Heart left ventricle (tissue), 16 donors: ENCODE results near the gene VPS50. TPM values are rescaled to one million over a fixed set of nuclear protein-coding genes. Genes with fewer than 3 reads are reported as not detected.

Experiments
- ATAC-seq, 4 donors: fragments of 200-7000 bp; cut with Tn5 transposase; one replicate each; pipeline ENCODE4 v1.9.1; 2020 to 2022; ENCODE audit warnings: moderate library complexity in 4 of 4, mild to moderate bottlenecking in 3 of 4, moderate number of reproducible peaks in 1 of 4
- DNase-seq, 5 donors: peaks; one replicate each; pipeline ENCODE4 v3.0.0-alpha.2; 2020
- H3K27ac ChIP-seq, 12 donors: fragments of 200-600 bp; sonication (generic) in 4 of 12; one replicate each; pipeline versions ENCODE4 v1.5.0 to v1.8.0; 2016 to 2022; ENCODE audit warnings: mild to moderate bottlenecking in 2 of 12
- H3K27me3 ChIP-seq, 9 donors: fragments of 200-600 bp; sonication (generic) in 2 of 9; one replicate each; pipeline versions ENCODE4 v1.5.1 to v1.8.0; 2016 to 2022; ENCODE audit warnings: mild to moderate bottlenecking in 3 of 9
- H3K36me3 ChIP-seq, 9 donors: fragments of 200-600 bp; sonication (generic) in 2 of 9; one replicate each; pipeline versions ENCODE4 v1.5.0 to v1.8.0; 2018 to 2022; ENCODE audit warnings: mild to moderate bottlenecking in 2 of 9
- H3K4me1 ChIP-seq, 12 donors: fragments of 200-600 bp; sonication (generic) in 4 of 12; one replicate each; pipeline versions ENCODE4 v1.5.0 to v1.8.0; 2016 to 2022; ENCODE audit warnings: mild to moderate bottlenecking in 3 of 12
- H3K4me3 ChIP-seq, 12 donors: fragments of 200-600 bp; sonication (generic) in 4 of 12; one replicate each; pipeline versions ENCODE4 v1.5.0 to v1.8.0; 2017 to 2022; ENCODE audit warnings: mild to moderate bottlenecking in 9 of 12, moderate library complexity in 4 of 12
- H3K9me3 ChIP-seq, 12 donors: fragments of 200-600 bp; sonication (generic) in 4 of 12; one replicate each; pipeline versions ENCODE4 v1.5.0 to v1.8.0; 2016 to 2022; ENCODE audit warnings: mild to moderate bottlenecking in 1 of 12
- POLR2A ChIP-seq, 2 donors: fragments of 450-650 bp; IDR thresholded peaks; one replicate each; pipeline ENCODE4 v1.6.1; 2017; ENCODE audit warnings: antibody characterized with exemption in 2 of 2, mild to moderate bottlenecking in 2 of 2, moderate library complexity in 2 of 2
- WGBS, 4 donors: extraction: QIAGEN DNeasy Blood & Tissue Kit in 2 of 4; methylation state at CpG; one replicate each; pipeline versions ENCODE4 v1.1.5 to v1.1.7; 2013 to 2018; 5-methylcytosine and 5-hydroxymethylcytosine counted together
- intact Hi-C, 10 donors: fragments of 100-400 bp; cut with DNase I; formaldehyde crosslinking; loops; one replicate each; pipeline versions ENCODE4 v1.11.1 to v1.14.2; 2022
- polyA plus RNA-seq, 2 donors: library from polyadenylated mRNA; stranded (reverse); fragments of 200-250 nt; gene quantifications; one replicate each; pipeline ENCODE4 v1.2.3, GENCODE V29; 2013
- total RNA-seq, 9 donors: library from RNA; depleted of rRNA in 2 of 9; stranded (reverse); fragments of >200 nt in 2 of 9; fragmentation: NEBNext Ultra II Directional in 3 of 9; extraction: Animal tissue kit (Norgen Biotek cat#: 25700) in 3 of 9; gene quantifications; one replicate each; pipeline versions ENCODE4 v1.1.0 to v1.2.4, GENCODE V29; 2016 to 2023
- TF ChIP-seq, protein P1 (sequence below), 12 donors: fragments of 200-600 bp; sonication (generic) in 4 of 12; IDR thresholded peaks; one replicate each; pipeline versions ENCODE4 v1.5.0 to v1.8.0; 2018 to 2022; ENCODE audit warnings: antibody characterized with exemption in 12 of 12, mild to moderate bottlenecking in 5 of 12
- donor health status: ischemic (EF 13 %, LVEDD 7.1; RV severe dilation, severe dysfunction).
- donor health status: healthy with polysubstance abuse.
- donor health status: DM: no; HTN: yes; CAD: no.
- donor health status: DM: no; HTN: no; CAD: no.
- donor health status: ischemic (EF 25% LVEDD 6.9; RV normal size, moderate dysfunction).
- donor health status: ischemic (EF 25% LVEDD 5.7; RV mildly dilated, moderate dysfunction).
- donor health status: healthy.
- donor health status: DM: yes; HTN: yes; CAD: no.
- donor health status: ischemic (EF 35%, LVEDD 5.7; RV mildly dilated, moderate dysfunction).
- donor health status: nonischemic (EF 11% LVEDD 7.7; RV severe dilation, severe dysfunction).
- donor health status: DM: yes; HTN: yes; CAD: no.
- donor health status: PGD.
- donor health status: ischemic (EF 29% LVEDD 5.4; RV normal size, mild dysfunction).
- donor health status: nonischemic (EF 23%, LVEDD 6.1; RV moderate dilation, normal function).

The VPS50 gene
- total and polyA plus RNA-seq, 11 donors: 2.9 to 28.7 (median 18.5) TPM

DNA sequence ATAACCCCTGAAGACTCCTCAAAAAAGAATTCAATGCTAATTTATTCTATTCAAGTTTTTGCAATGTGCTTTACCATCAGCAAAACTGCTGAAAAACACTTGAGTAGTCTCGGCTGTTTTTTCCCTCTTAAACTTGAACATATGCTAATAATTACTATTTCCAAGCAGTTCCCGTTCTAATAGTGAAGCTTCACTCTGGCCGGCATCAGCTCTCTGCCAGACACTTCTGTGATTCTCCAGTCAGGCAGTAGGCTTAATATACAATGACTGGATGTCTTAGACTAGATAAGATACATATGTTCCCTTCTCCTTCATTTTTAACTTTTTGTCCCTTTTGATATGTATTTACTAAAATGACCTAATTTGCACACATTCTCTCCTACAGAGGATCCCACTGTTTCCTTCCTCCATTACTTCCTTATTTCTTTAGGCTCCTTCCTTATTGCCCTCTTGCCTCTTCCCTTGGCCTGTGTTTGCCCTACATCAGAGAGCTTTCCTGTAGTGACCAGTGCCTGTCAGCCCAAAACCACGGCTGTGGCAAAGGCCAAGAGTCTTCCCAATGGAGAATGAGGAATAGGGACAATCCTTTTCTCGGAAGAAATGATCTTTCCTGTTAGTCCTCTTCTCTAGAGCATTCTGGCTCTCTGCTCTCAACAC lies 29.4 kb upstream of the VPS50 start:
- Histone ChIP-seq H3K4me3 (no peak overlapping the region), H3K9me3 (no peaks in the 10 kb centered on the region), H3K27me3 (peaks cover 0 to 7% (median 0%) of the 10 kb centered on the region in 9 donors), H3K4me1 (no peaks in the 10 kb centered on the region), H3K27ac (no peak overlapping the region), H3K36me3 (no peaks in the 10 kb centered on the region)
- intact Hi-C loops: no loop called here
- TF ChIP-seq POLR2A (IDR thresholded peaks at IDR 0.05): no peak
- TF ChIP-seq, protein P1, sequence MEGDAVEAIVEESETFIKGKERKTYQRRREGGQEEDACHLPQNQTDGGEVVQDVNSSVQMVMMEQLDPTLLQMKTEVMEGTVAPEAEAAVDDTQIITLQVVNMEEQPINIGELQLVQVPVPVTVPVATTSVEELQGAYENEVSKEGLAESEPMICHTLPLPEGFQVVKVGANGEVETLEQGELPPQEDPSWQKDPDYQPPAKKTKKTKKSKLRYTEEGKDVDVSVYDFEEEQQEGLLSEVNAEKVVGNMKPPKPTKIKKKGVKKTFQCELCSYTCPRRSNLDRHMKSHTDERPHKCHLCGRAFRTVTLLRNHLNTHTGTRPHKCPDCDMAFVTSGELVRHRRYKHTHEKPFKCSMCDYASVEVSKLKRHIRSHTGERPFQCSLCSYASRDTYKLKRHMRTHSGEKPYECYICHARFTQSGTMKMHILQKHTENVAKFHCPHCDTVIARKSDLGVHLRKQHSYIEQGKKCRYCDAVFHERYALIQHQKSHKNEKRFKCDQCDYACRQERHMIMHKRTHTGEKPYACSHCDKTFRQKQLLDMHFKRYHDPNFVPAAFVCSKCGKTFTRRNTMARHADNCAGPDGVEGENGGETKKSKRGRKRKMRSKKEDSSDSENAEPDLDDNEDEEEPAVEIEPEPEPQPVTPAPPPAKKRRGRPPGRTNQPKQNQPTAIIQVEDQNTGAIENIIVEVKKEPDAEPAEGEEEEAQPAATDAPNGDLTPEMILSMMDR (IDR thresholded peaks at IDR 0.05): no peak
- ATAC-seq (no peak), DNase-seq (no peak)
- 63 to 68% (median 65%) methylated on average over 5 of the region's 5 CpGs for WGBS, 4 donors

DNA sequence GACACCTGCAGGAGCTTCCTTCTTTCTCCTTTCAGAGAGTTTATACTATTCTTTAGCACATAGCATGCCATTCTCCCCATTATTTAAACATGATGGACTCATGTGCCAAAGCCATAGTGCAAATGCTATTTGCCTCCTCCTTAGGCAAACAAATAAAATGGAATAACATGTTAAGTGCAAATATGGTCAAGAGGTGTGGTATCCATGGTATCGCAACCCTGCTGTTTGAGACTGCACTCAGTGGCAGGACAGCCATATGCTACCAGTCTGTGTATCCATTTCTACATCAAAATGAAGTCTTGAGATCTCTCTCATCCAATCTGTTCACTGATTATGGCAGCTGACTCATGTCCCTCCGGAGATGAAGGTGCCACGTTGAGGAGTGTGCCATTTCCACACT lies 28.7 kb upstream of the VPS50 start:
- DNase-seq (no peak), ATAC-seq (no peak)
- intact Hi-C loops: no loop called here
- H3K27me3 ChIP-seq: peaks cover 0 to 7% (median 0%) of the 10 kb centered on the region in 9 donors
- no peaks in the 10 kb centered on the region for H3K36me3 ChIP-seq
- 80 to 89% (median 81%) methylated on average over 3 of the region's 3 CpGs for WGBS, 4 donors
- no peak overlapping the region for H3K27ac ChIP-seq
- TF ChIP-seq POLR2A (IDR thresholded peaks at IDR 0.05): no peak
- TF ChIP-seq, protein P1 (IDR thresholded peaks at IDR 0.05): no peak
- H3K4me1 ChIP-seq: no peaks in the 10 kb centered on the region
- H3K9me3 ChIP-seq: no peaks in the 10 kb centered on the region
- no peak overlapping the region for H3K4me3 ChIP-seq

DNA sequence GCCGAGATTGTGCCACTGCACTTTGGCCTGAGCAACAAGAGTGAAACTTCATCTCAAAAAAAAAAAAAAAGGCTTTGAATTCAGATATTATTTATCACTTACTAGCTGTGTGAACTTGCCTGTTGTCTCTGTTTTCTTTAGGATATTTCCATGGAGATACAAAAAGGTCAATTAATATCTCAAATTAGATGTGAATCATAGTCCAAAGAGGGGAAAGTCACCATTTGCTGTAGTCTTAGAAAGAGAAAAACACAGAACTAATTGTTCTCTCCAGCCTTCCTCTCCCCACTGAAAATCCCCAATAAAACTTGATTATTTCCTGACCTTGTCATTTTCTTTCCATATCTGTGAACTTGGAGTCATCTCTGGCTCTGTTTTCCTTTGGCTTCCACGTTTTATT lies 27.1 kb upstream of the VPS50 start:
- intact Hi-C loops: no loop called here
- Histone ChIP-seq H3K36me3 (no peaks in the 10 kb centered on the region), H3K27me3 (peaks cover 0 to 5% (median 0%) of the 10 kb centered on the region in 9 donors), H3K4me1 (no peaks in the 10 kb centered on the region), H3K9me3 (no peaks in the 10 kb centered on the region), H3K4me3 (no peak overlapping the region), H3K27ac (no peak overlapping the region)
- DNase-seq (no peak), ATAC-seq (no peak)
- TF ChIP-seq, protein P1 (IDR thresholded peaks at IDR 0.05): no peak
- TF ChIP-seq POLR2A (IDR thresholded peaks at IDR 0.05): no peak
- WGBS, 4 donors: 43 to 61% (median 51%) methylated on average over 2 of the region's 2 CpGs

DNA sequence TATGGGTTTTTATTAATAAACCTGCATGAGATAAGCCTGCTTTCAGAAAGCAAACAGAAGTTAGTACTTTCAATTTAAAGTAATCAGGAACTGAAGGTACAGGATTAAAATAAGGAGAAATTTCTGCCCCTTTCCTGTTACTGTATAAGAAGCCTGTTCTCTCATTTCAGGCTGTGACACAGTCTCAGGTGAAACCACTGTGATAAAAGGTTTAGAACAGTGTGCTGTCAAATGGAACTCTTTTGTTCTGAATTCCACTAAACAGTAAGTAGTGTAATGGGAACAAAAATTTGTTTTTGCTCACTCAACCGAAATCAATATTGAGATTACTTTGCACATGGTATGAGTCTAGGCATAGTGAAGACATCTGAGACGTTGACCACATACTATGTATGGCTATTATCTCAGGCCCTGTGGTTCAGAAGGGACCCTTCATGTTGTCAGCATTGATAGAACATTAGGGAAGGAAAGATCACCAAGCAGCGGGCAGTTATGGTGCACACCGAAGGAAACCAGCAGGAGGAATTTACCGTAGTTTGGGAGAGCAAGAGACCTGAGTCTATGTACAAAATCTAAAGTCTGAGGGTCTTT lies 20.8 kb upstream of the VPS50 start:
- H3K27me3 ChIP-seq: peaks cover 0 to 12% (median 0%) of the 10 kb centered on the region in 9 donors
- no peaks in the 10 kb centered on the region for H3K36me3 ChIP-seq
- H3K27ac ChIP-seq: no peak overlapping the region
- 72 to 80% (median 74%) methylated on average over 5 of the region's 5 CpGs for WGBS, 4 donors
- TF ChIP-seq POLR2A (IDR thresholded peaks at IDR 0.05): no peak
- TF ChIP-seq, protein P1 (IDR thresholded peaks at IDR 0.05): no peak
- H3K4me1 ChIP-seq: no peaks in the 10 kb centered on the region
- H3K4me3 ChIP-seq: no peak overlapping the region
- DNase-seq: no peak
- H3K9me3 ChIP-seq: no peaks in the 10 kb centered on the region
- ATAC-seq: no peak
- intact Hi-C loops: no loop called here
